NCI-H2029 treated with DMSO at 0.1 percent for 48 hours (cell line): ENCODE measurements around the gene MAP2K2.

Experiments used
- DNase-seq: peaks from one replicate; lab custom pipeline; 2025; lab: John Stamatoyannopoulos, UW

The MAP2K2 gene

DNA sequence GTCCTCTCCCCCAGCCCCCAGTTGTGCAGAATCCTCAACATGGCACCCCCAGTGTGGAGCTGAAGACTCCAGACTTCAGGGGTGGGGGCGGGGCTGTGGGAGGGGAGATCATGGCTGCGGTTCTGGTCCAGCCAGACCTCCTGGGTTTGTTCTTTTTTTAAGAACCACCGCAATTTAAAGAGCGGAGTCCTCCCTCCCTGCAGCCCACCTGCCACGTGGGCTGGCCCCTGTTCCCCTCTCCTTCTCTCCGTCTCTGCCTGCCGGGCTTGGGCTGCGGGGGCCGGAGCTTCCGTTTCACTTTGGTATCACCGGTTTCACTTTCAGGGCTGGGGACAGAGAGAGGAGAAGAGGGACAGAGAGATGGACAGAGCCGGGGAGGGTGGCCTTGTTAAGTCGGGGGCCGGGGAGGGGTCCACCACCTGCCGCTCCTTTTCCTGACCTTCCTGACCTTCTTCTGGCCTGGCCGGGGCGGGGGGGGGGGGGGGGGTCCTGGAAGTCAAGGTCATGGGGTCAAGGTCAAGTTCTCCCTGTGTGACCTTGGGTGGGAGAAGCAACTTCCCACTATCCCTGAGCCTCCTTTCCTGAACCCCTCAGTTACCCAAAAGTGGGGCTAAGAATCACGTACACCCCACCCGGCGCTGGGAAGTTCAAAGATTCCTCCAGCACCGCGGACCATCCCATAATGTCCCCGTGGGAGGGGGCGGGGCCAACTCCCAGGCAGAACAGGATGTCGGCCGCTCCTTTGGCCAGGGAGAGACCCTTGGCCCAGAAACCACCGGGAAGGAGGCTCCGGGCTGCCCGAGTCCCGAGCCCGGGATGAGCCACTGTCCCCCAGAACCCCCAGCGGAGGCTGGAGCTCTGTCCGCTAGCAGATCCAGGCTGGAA, 45.9 kb downstream of the MAP2K2 start:
- DNase-seq, result no peak

DNA sequence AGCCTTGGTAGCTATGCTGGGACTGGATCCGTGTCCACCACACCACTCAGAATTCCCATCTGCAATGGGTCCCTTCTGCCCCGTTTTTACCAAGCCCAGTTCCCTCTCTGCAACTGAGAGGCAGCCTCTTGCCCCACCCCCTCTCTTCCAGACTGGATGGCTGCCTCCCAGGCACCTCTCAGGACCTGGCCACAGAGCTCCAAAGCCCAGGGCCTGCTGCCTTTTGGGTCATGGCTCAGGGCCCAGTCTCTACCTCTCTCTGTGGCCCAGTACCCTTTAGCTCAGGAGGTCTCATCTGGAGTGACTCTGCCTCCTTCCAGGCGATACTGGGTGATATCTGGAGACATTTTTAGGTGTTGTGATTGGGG, 46.9 kb downstream of the MAP2K2 start:
- DNase-seq, result no peak

DNA sequence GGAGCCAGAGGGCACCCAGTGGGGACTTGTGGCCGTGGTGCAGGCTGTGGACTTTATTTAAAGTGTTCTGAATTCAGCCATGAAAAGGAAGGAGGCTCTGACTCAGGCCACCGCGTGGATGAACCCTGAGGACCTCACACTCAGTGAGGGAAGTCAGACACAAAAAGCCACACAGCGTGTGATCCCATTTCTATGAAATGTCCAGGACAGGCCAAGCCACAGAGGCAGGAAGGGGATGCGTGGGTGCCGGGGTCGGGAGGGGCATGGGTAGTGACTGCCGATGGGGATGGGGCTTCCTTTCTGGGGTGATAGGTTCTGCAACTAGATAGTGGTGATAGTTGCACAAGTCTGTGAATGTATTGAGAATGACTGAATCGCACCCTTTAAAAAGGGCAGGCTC, 48.5 kb downstream of the MAP2K2 start:
- no peak for DNase-seq

DNA sequence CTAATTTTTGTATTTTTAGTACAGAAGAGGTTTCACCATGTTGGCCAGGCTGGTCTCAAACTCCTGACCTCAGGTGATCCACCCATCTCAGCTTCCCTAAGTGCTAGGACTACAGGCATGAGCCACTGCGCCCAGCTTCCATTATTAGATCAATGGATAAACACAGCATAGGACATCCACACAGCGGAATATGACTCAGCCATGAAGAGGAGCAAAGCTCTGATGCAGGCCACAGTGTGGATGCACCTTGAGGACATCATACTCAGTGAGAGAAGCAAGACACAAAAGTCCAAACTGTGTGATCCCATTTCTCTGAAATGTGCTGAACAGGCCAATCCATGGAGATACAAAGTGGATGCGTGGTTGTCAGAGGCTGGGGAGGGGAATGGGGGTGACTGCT, 52.3 kb downstream of the MAP2K2 start:
- no peak for DNase-seq

DNA sequence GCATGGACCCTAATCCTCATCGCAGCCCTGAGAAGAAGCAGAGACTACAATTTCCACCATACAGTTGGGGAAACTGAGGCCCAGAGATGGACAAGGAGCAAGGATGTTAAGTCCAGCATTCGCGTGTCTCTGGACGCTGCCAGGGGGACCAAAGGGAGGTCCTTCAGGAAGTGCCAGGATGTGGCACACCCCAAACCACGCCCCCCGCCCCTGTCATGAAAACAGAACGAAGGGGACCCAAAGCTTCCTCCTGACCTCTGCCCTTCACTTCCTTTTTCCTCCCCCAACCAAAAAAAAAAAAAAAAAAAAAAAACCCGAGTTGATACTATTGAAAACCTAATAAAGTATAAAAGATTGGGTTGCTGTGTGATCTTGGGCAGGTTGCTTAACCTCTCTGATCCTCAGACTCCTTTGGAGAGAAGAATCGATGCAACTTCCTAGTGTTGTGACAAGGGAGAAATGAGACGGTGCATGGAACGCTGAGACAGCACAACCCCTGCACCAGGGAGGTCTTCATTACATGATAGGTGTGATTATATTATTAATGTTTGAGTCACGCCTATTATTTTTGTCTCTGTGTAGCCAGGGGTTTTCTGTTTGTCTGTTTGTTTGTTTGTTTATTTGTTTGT, 54.5 kb downstream of the MAP2K2 start:
- no peak for DNase-seq

DNA sequence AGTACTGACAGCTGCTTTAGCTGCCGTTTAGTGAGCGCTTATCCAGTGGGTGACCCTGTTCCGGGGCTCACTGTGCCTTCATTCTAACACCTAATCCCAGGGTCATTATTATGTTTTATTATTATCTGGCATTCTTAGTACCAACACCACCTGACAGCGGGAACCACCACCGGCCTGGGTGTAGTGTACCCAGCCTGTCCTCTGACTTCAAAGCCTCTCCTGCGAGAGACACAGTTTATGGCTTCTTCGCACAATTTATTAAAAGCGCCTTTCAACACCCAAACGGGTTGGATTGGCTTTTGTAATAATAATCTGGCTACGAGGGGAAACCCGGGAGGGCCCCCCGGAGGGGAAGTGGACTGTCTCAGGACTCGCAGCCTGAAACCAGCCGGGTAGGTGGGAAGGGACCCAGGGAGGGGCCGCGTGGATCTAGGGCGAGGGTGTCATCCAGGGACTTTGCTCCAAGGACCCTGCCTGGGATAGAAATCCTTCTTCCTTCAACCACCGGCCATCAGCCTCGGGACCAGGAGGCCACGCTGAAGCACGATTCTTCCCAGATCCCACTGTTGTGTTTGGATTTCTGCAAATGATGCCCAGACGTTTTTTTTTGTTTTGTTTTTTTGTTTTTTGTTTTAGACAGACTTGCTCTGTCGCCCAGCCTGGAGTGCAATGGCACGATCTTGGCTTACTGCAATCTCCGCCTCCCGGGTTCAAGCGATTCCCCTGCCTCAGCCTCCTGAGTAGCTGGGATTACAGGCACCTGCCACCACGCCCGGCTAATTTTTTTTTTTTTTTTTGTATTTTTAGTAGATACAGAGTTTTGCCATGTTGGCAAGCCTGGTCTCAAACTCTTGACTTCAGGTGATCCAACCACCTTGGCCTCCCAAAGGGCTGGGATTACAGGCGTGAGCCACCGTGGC, 55.6 kb downstream of the MAP2K2 start:
- DNase-seq, result no peak

DNA sequence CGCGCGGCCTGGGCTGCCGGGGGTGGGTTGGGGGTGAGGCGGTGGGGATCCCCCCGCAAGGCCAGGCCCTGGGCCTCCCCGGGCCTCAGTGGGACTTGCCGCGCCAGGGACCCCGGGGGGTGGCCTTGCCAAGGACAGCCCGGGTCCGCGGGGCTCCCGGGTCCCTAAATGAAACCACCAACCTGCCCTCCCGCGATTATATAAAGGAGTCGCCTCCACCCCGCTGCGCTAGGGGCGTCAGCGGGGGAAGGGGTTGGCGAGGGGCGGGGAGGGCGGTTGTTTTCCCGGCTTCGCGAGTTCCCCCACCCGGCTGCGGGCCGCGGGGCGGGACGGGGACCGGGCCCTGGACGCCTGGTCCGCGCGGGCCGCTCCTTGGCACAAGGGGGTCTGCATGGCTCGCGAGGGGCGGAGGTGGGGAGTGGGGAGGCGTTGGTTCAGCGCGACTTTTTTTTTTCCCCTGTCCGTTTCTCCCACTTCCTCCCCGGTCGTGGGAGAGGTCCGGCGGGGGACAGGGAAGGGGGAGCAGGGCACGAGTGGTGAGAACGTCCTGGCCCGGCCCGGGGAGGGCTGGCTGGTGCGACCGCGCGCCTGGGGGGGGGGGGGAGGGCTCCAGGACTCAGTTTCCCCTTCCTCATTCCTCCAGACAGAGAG, 56.4 kb downstream of the MAP2K2 start:
- no peak for DNase-seq

DNA sequence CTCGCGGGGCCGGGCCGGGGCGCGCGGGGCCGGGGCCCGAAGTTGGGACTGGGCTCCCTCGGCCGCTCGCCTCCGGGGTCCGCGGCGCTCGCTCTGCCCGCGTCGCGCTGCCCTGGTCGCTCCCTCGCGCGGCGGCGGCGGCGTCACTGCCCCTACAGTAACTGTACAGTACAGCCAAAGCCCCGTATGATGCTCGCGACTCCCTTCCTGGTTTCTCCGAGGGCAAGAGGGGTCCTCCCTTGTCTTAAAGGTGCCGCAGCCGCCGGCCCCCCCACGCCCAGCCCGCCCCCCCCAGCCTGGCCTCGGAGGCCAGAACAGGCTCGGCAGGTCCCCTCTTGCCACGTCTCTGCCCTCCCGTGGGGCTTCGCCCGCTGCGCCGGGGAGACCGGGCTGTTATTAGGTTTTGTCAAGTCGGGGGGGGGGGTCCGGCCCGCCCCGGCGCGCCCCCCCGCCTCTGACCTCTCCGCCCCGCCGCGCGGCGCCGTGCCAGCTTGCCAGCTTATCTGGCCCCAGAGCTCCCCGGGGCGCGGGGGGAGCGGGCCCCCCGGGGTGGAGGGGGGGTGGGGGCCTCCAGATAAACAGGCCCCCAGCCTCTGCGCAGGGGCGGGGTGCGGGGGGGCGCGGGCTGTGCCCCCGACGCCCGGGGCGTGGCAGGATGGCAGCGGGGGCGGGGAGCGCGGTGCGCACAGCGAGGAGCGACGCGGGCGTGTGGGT, 57.1 kb downstream of the MAP2K2 start, which contains the start of gene ZBTB7A:
TSS of gene ZBTB7A (minus strand) at position 218 of the 714 bp plus-strand sequence. CDS start 11,667 bp downstream, outside the sequence.
- DNase-seq, result peak; percentile 29

DNA sequence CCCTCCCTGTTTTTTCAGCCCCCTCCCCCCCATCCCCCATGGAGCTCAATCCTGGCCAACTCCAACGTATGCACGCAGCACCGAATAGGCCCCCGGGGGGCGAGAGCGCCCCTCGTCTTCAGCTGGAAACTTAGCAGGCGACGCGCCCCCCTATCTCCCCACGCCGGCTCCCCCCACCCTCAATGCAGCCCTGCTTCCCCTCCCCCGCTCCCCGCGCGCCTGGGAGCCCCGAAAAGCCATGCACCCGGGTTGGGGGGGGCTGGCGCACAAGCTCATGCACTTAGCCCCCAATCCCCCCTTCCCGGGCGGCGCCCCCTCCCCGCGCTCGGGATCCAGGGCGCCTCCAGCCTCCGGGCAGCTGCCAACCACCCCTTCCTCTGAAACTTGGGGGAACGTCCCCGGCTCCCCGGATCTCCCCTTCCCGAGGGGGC, 57.7 kb downstream of the MAP2K2 start:
- DNase-seq, result no peak

DNA sequence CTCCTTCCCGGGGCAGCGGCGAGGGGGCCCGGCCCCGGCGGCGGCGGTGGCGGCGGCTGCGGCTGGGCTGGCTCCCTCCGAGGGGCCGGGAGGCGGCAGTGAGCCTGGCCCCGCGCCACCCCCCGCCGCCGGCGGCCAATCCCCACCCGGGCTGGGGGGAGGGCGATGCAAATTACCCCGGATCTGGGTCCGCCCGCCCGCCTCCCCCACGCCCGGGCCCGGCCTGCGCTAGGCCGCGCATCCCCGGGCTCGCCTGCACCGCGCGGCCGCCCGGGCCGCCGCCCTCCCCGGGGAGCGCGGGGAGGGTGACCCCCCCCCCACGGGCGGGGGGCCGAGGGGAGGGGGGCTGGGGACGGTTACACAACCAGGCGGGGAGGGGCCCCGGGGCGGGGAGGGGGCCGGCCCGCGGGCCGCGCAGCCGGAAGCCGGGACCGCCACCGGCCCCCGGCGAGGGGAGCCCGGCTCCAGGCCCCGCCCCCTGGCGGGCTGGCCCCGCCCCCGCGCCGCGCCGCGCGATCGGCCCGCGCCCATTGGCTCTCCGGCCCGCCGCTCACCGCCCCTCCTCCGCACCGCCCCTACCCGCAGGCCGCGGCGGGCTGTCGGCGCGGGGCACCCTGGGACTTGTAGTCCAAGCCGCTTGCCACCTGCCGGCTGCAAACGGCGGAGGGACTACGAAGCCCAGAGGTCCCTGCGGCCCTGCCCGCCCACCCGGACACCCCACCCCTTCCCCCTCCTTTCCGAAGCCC, 58.3 kb downstream of the MAP2K2 start:
- DNase-seq, result peak; percentile 69

DNA sequence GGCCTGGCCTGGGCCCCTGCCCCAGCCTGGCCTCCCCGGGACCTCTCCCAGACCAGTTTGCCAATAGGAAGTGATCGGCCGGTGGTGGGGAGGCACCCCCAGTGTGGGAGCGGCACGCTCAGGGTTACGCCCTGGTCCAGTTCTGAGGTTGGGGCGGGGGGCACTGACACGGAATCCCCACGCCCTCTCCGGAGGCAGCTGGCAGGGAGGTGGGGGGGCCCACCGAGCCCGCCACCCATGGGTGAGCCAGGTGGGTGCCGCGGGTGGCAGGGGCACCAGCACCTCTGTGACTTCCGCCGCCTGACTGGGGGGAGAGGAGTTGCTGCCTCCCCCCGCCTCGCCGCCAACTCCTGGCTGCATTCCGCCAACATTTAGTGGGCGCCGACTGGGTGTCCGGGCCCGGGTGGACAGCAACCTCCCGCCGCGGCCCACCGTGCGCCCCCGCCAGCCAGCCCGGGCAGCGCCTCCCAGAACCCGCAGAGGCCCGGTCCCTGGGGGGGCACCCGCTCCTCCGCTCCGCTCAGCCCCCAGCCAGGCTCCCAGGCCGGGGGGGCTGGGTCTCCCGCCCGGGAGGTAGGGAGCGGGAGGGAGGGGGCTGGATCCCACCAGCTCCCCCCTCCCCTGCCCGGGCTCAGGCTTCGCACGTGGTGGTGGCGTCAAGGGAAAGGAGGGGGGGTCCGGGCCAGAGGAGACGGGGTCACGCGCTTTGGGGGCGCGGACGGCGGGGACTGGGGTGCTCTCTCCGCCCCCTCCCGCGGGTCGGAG, 59.2 kb downstream of the MAP2K2 start:
- no peak for DNase-seq

DNA sequence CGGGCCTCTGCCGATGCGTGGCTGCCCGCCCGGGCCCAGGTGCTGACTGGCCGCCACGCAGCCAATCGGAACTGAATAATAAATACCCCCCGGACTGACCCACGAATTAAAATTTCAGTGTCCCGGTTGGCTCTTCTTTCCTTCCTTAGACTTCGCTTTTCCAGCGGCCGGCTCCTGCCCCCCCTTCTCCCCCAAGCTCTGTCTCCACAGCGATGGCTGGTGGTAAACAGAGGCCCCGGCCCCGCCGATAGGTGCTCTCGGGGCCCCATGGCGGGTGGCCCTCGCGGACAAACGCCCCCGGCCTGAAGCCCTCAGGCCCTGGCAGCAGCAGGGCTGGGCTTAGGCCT, 59.8 kb downstream of the MAP2K2 start:
- no peak for DNase-seq

DNA sequence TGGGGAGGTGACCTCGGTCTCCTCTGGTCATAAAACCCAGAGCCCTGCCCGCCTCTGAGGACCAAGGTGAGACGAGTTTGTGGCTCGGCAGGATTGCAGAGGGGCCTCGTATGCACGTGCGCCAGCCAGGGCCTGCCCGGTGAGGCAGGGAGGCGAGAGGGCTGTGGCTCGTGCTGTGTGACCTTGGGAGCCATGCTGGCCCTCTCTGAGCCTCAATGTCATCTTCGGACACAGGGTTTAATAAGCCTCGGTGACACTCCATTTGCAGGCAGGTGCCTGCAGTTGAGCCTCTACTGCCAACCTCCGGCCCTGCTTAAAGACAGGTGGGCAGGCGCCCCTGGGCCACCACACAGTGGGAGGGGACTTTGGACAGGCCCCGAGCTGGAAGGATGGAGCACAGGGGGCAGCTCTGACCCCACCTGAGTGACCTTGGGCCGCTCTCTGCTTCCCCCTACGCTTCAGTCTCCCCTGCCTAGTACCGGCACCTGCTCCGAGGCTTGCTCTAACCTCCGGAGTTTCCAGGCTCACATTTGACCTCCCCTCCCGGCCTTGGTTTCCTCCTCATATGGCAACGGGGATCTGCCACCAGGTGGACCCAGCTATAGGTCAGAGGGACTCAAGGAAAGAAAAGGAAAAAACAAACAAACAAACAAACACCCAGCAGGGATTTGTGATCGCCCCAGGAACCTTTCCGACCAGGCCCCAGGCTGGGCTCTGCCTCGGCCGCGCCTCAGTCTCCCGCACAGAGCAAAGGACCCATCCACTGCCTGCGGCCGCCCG, 60.4 kb downstream of the MAP2K2 start:
- DNase-seq, result no peak

DNA sequence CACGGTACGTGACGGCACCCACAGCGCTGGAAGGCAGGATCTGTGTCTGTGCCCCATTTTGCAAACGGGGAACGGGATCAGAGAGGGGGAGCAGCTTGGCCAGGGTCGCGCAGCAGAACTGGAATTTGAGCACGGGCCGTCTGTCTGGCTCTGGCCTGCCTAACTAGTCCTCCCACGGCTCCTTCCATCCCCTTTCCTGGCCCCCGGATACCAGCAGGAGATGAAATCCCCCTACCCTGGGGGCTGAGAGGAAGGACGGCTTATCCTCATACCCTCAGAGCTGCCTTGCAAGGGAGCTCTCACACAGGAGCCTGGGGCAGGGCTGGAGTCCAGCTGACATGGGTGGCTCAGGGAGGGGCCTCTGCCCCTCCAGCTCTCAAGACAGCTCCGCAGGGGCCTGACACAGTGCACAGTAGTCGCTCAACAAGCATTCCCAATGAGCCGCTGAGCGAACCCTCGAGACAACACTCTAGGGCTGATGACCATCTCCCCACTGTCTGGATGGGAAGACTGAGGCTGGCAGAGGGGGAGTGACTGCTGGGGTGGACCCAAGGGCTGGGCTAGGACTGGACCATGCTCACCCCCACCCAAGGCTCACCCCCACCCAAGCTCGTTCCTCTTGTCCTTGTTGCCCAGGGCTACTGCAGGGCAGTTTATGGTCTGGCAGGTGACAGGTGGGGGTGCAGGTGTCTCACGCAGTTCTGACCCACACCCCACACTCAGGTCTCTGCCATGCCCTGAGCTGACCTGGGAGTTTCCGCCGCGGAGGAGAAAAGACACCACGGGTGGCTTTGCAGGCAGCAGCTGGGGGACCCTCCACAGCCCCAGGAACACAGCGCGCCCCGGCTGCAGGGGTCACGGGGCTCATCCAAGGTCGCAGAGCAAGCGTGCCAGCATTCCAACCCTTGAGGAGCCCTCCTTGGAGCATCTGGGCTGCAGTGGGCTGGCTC, 61.2 kb downstream of the MAP2K2 start:
- no peak for DNase-seq

DNA sequence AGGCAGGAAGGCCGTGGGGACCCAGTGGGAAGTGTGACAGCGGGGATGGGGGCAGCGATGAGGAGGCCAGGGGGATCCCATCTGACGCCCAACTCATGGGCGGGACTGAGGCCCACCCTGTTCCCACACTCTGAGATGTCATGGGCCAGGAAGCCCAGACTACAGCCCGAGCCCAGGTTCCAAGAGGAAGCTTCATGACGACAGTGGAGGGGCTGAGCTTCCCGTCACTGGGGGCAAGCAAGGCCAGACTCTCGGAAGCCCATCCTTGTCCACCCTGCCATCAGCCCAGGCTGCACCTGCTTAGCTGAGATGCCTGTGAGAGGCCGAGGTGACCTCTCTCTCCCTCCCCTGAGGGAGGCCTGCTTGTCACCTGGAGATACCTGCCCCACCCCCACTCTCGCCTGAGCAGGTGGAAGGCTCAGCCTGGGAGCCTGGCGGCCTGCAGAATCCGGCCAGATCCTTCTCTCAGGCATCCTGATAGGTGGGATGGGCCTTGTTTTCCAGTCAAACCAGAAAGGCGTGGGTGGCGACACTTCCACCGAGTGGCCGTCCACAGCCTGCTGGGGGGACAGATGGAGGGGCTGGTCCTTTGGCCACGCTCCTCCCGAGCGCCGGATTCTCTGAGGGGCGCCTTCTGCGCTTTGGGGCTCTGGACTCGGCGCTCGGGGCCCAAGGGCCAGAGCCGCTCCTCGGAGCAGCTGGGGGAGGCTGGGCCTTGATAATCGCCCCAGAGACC, 62.1 kb downstream of the MAP2K2 start:
- DNase-seq, result peak; percentile 61

DNA sequence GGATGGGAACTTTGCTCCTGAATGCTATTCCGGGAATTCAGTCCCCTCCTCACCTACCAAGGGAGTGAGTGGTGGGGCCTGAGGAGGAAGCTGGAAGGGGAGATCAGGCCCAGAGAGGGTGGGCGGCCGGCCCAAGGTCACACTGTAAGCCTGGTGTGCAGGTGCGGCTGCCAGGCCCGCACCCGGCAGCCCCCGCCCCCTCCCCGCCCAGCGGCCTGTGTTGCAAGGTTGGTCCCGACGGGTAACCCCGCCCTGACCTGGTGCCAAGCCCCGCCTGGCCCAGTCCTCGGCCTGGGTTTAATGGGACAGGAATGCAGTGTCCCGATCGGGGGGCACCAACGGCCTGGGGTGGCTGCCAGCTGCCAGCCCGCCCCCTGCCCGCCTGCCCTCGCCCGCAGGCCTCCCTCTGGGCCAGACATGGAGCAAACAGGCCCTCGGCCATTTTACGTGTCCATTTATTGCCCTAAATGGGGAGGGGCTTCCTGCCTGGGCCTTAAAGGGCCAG, 62.7 kb downstream of the MAP2K2 start:
- DNase-seq, result no peak

DNA sequence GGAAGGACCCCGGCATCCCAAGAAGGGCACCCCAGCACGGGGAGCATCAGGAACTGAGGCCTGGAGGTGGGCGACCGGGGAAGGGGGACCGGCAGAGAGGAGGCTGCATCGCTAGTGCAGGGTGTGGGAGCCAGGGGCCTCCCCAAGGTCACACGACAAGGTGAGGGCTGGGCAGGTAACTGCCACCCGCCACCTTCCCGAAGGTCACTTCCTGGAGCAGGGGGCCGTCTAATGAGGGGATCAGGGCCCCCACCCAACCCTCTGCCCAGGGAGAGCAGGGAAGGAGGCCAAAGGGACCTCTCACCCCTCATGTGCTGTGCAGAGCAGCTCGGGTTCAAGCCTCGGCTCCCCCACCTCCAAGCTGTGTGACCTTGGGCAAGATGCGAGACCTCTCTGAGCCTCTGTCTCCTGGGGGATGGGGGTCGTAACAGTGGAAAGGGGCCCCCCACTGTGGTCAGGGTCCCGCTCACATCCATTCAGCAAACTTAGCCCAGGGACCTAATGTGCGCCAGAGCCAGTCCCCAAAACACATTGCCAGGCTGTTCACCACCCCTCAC, 63.2 kb downstream of the MAP2K2 start:
- DNase-seq, result no peak
